Right ventricle myocardium inferior (tissue), 1 donor: ENCODE data around the gene XRCC1. TPM values are rescaled to one million over a fixed set of nuclear protein-coding genes. Genes with fewer than 3 reads are reported as not detected.
A peak's percentile ranks its signal among the peaks of the same experiment; 100 is the strongest.
"Not testable (repeated sequence)": the region's sequence is repeated elsewhere in the genome, so short reads cannot be mapped to it uniquely, and the experiment has no call there.

Experiments used
- ATAC-seq: fragments of 200-7000 bp; cut with Tn5 transposase; one replicate; pipeline ENCODE4 v1.9.1; 2020; ENCODE audit warnings: mild to moderate bottlenecking, moderate library complexity
- DNase-seq: peaks from one replicate; pipeline ENCODE4 v3.0.0; 2021; ENCODE audit errors: missing footprints
- intact Hi-C: fragments of 100-400 bp; cut with DNase I; formaldehyde crosslinking; loops from one replicate; pipeline ENCODE4 v1.11.0; 2022
- total RNA-seq: library from RNA; stranded (reverse); fragmentation: NEBNext Ultra II Directional; extraction: Animal tissue kit (Norgen Biotek cat#: 25700); gene quantifications from one replicate; pipeline ENCODE4 v1.2.1, GENCODE V29; 2021
- donor health status: DM: no; HTN: yes; CAD: no; lungs with severe emphysema.

Gene XRCC1
- total RNA-seq, 1 donor from 2014 or later, result 12.2 TPM

GRCh38 chr19:43555185-43555770 is 20.0 kb downstream of the XRCC1 start:
- DNase-seq (no peak), ATAC-seq (no peak)
- intact Hi-C loops, result no loop called here

GRCh38 chr19:43554317-43554895 is 20.9 kb downstream of the XRCC1 start:
- no peak for ATAC-seq
- no peak for DNase-seq
- intact Hi-C loops, result no loop called here

- no peak for ATAC-seq
- DNase-seq, result no peak
- intact Hi-C loops, result no loop called here
These were observed 21.7 kb downstream of the XRCC1 start for GRCh38 chr19:43553656-43554055.

GRCh38 chr19:43552616-43553015 is 22.7 kb downstream of the XRCC1 start:
- intact Hi-C loops, result no loop called here
- no peak for ATAC-seq
- no peak for DNase-seq

- no peak for ATAC-seq
- intact Hi-C loops, result no loop called here
- DNase-seq, result no peak
These were observed 23.2 kb downstream of the XRCC1 start for GRCh38 chr19:43552198-43552450.

- ATAC-seq (no peak), DNase-seq (no peak)
- intact Hi-C loops, result no loop called here
These were observed 23.7 kb downstream of the XRCC1 start for GRCh38 chr19:43551399-43552197.

GRCh38 chr19:43548706-43549105 is 26.6 kb downstream of the XRCC1 start:
- intact Hi-C loops, result no loop called here
- ATAC-seq, result no peak
- DNase-seq, result no peak

GRCh38 chr19:43547926-43548325 is 27.4 kb downstream of the XRCC1 start:
- intact Hi-C loops, DNase-seq, ATAC-seq: not testable (repeated sequence)

- ATAC-seq (no peak), DNase-seq (no peak)
- intact Hi-C loops, result no loop called here
These were observed 28.7 kb downstream of the XRCC1 start for GRCh38 chr19:43546581-43546980.

- DNase-seq (no peak), ATAC-seq (no peak)
- intact Hi-C loops, result no loop called here
These were observed 29.3 kb downstream of the XRCC1 start for GRCh38 chr19:43545981-43546380.

GRCh38 chr19:43545276-43545675 is 30.1 kb downstream of the XRCC1 start:
- DNase-seq, result no peak
- no peak for ATAC-seq
- intact Hi-C loops, result no loop called here

- ATAC-seq (no peak), DNase-seq (no peak)
- intact Hi-C loops, result no loop called here
These were observed 31.2 kb downstream of the XRCC1 start for GRCh38 chr19:43544077-43544476.

GRCh38 chr19:43541920-43542650 is 33.2 kb downstream of the XRCC1 start:
- DNase-seq, result no peak
- intact Hi-C loops, result no loop called here
- ATAC-seq, result no peak

- intact Hi-C loops, result no loop called here
- no peak for DNase-seq
- ATAC-seq, result no peak
These were observed 34.9 kb downstream of the XRCC1 start for GRCh38 chr19:43540381-43540780.

- DNase-seq (no peak), ATAC-seq (no peak)
- intact Hi-C loops, result loop anchor here (10.0 kb wide), 1 partner anchor 236 kb away; no protein-coding TSS in a partner anchor
These were observed 36.4 kb downstream of the XRCC1 start for GRCh38 chr19:43538922-43539321.

- DNase-seq, result peak; percentile 70
- no peak for ATAC-seq
- intact Hi-C loops, result loop anchor here (5.0 to 10.0 kb wide), 2 partner anchors 132 to 240 kb away; no protein-coding TSS in a partner anchor
These were observed 40.2 kb downstream of the XRCC1 start for GRCh38 chr19:43534816-43535761.

GRCh38 chr19:43534305-43534815 is 41.0 kb downstream of the XRCC1 start:
- ATAC-seq, result no peak

More at GRCh38 chr19:43534305-43534815, 41.0 kb downstream of the XRCC1 start:
- DNase-seq, result no peak
- intact Hi-C loops, result loop anchor here (5.0 to 10.0 kb wide), 2 partner anchors 133 to 240 kb away; no protein-coding TSS in a partner anchor
